Activated gamma-delta T cell treated with anti-CD3 and anti-CD28 coated beads, Interleukin-2, amount 50 U/mL, for 16 hours (primary cell): ENCODE measurements around the gene PIBF1.
"Not testable (repeated sequence)": the region's sequence is repeated elsewhere in the genome, so short reads cannot be mapped to it uniquely, and the experiment has no call there.

Experiments
- DNase-seq: peaks from one replicate; pipeline ENCODE4 v3.0.0-alpha.2; 2020; ENCODE audit warnings: low read depth

PIBF1 gene

GRCh38 chr13:72911981-72912380, 130.0 kb downstream of the PIBF1 start:
- no peak for DNase-seq

GRCh38 chr13:72920097-72920496, 138.2 kb downstream of the PIBF1 start:
- DNase-seq = no peak

- no peak for DNase-seq
These were observed 149.4 kb downstream of the PIBF1 start for GRCh38 chr13:72931311-72931710.

GRCh38 chr13:72932250-72932649, 150.3 kb downstream of the PIBF1 start:
- DNase-seq = no peak

- not testable (repeated sequence) for DNase-seq
These were observed 164.3 kb downstream of the PIBF1 start for GRCh38 chr13:72946267-72946666.

- DNase-seq = no peak
These were observed 170.7 kb downstream of the PIBF1 start for GRCh38 chr13:72952529-72953141.

GRCh38 chr13:72953391-72953965, 171.5 kb downstream of the PIBF1 start:
- DNase-seq = no peak

- DNase-seq = no peak
These were observed 177.7 kb downstream of the PIBF1 start for GRCh38 chr13:72959643-72960042.

- no peak for DNase-seq
These were observed 178.2 kb downstream of the PIBF1 start for GRCh38 chr13:72960114-72960513.

GRCh38 chr13:72960541-72960940, 178.6 kb downstream of the PIBF1 start:
- no peak for DNase-seq

- no peak for DNase-seq
These were observed 181.8 kb downstream of the PIBF1 start for GRCh38 chr13:72963762-72964161.

- DNase-seq = no peak
These were observed 188.5 kb downstream of the PIBF1 start for GRCh38 chr13:72970301-72970880.

GRCh38 chr13:72970956-72971355, 189.0 kb downstream of the PIBF1 start:
- DNase-seq = no peak

- DNase-seq = no peak
These were observed 191.3 kb downstream of the PIBF1 start for GRCh38 chr13:72973234-72973633.

- no peak for DNase-seq
These were observed 201.3 kb downstream of the PIBF1 start for GRCh38 chr13:72983085-72983768.

- DNase-seq = no peak
These were observed 203.7 kb downstream of the PIBF1 start for GRCh38 chr13:72985610-72986009.

GRCh38 chr13:72986197-72986596, 204.3 kb downstream of the PIBF1 start:
- DNase-seq = no peak

GRCh38 chr13:72990953-72991352, 209.0 kb downstream of the PIBF1 start:
- no peak for DNase-seq

- DNase-seq = no peak
These were observed 216.1 kb downstream of the PIBF1 start for GRCh38 chr13:72998012-72998411.

- DNase-seq = no peak
These were observed 218.2 kb downstream of the PIBF1 start for GRCh38 chr13:73000027-73000674.

GRCh38 chr13:73001971-73002370, 220.0 kb downstream of the PIBF1 start:
- no peak for DNase-seq

- no peak for DNase-seq
These were observed 229.8 kb downstream of the PIBF1 start for GRCh38 chr13:73011751-73012150.

- DNase-seq = no peak
These were observed 233.9 kb downstream of the PIBF1 start for GRCh38 chr13:73015805-73016204.
